NB4 (cell line): ENCODE data around the gene CFAP58.

ENCODE experiments used
- POLR2A ChIP-seq: IDR thresholded peaks from 2 replicates; pipeline ENCODE4 v1.6.1; 2011; ENCODE audit warnings: mild to moderate bottlenecking; ENCODE audit not compliant: insufficient read length; ENCODE audit errors: extremely low read depth
- TF ChIP-seq, protein P1 (sequence below): IDR thresholded peaks from one replicate; pipeline ENCODE4 v1.5.1; 2012; ENCODE audit warnings: low read depth, low read length

DNA sequence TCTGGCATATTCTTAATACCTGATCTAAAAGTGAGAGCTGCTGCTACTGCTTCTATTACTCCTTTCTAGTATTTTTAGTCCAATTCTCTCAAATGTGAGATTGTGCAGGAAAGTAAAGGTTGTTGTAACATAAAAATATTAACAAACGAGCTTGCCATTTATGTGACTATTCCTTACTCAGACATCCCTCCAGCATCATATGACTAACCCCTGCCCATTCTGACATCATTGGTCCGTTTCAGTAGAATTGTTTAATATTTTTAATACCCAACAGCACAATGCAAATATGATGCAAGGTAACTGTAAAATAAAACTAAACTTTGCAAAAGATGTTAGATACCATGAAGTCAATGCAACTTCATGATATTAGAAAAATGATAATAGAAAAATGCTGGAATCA, 83.6 kb downstream of the CFAP58 start:
- TF ChIP-seq, protein P1, sequence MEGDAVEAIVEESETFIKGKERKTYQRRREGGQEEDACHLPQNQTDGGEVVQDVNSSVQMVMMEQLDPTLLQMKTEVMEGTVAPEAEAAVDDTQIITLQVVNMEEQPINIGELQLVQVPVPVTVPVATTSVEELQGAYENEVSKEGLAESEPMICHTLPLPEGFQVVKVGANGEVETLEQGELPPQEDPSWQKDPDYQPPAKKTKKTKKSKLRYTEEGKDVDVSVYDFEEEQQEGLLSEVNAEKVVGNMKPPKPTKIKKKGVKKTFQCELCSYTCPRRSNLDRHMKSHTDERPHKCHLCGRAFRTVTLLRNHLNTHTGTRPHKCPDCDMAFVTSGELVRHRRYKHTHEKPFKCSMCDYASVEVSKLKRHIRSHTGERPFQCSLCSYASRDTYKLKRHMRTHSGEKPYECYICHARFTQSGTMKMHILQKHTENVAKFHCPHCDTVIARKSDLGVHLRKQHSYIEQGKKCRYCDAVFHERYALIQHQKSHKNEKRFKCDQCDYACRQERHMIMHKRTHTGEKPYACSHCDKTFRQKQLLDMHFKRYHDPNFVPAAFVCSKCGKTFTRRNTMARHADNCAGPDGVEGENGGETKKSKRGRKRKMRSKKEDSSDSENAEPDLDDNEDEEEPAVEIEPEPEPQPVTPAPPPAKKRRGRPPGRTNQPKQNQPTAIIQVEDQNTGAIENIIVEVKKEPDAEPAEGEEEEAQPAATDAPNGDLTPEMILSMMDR, result no peak
- no peak for TF ChIP-seq POLR2A
